HG03108 (cell line): ENCODE results near the gene PDE12.
A peak's percentile ranks its signal among the peaks of the same experiment; 100 is the strongest.
"Not testable (repeated sequence)": the region's sequence is repeated elsewhere in the genome, so short reads cannot be mapped to it uniquely, and the experiment has no call there.

Experiments used
- ATAC-seq: cut with Tn5 transposase; IDR thresholded peaks from one replicate; pipeline ENCODE4 v1.9.1; 2021; ENCODE audit warnings: moderate library complexity; ENCODE audit not compliant: unreplicated experiment

Gene PDE12

DNA sequence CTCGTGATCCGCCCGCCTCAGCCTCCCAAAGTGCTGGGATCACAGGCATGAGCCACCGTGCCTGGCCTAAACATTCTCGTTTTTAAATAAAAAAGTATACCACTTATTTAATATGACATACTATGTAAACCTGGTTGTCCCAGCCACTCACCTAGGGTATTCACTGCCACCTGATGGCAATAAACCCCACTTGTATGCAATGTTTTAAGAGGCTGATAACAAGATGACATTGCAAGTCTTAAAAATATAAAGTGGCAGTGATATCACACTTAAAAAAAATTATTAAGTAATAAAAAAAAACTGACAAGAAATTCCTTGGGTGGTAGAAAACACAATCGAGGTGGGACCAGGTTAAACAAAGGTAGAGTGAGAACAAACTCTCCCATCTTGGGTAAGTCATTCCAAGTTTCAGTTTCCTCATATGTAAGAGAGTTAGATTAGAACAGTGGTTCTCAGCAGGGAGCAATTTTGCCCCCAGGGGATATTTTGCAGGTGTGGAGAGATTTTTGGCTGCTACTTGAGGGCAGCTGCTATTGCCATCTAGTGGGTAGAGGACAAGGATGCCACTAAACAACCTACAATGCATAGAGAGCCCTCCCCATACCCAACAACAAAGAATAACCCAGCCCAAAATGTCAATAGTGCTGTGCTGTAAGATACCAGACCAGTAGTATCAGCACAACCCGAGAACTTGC, 26.5 kb downstream of the PDE12 start:
- no peak for ATAC-seq

DNA sequence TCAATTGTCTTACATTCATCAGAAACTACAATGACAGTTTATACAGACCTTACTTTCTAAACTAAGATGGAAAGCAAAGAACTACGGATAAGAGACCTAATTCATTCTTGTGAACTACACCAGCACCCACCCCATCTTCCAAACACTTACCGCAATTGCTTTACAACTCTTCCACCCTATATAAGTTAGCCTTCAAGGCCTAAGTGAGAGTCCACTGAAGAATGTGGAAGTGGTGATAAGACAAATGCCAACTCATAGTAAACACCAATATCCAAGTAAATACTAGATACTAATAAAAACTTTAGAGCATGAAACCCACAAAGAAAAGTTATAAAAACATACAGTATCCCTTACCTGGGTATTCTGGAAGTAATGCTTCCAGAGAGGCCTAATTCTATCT, 27.5 kb downstream of the PDE12 start:
- ATAC-seq = no peak

DNA sequence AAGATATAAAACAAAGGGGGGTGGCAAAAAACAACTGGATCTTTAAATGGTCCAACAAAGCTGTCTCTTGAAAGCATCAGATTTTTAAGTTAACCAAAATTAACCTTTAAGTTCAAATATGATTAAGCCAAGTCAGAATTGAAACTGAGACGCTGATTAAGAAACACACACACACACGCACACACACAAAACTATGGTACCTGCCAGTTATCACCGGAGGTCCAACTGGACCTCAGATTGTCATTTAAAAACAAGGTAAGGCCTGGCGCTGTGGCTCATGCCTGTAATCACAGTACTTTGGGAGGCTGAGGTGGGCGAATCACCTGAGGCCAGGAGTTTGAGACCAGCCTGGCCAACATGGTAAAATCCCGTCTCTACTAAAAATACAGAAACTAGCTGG, 30.7 kb downstream of the PDE12 start:
- ATAC-seq = no peak

DNA sequence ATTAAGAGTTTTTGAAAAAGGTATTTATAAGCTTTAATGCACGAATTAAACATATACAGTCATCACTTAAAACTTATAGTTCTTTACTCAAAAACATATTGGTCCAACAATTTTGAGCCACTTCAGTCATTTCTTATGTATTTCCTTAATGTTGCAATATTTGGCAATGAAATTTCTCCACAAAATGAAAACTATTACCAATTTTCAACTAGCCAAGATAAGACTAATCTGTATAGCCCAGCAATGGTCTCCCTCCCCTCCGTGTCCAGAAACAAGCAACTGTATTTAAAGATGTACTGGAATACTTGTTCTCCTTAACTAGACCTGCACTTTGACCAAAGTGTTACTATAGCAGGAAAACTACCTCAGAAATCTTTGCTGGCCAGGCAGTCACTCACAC, 31.8 kb downstream of the PDE12 start:
- ATAC-seq = no peak

DNA sequence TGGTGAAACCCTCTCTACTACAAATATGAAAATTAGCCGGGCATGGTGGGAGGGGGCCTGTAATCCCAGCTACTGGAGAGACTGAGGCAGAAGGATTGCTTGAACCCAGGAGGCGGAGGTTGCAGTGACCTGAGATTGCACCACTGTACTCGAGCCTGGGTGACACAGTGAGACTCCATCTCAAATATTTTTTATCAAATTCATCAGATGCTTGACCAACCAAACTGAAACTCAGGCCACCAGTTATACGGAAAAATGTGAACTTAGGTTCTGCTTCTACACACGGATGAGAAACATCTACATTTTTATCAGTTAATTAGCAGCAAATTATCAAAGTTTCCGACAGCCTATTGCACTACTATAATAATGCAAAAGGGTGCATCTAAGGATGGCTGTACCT, 36.2 kb downstream of the PDE12 start:
- no peak for ATAC-seq

DNA sequence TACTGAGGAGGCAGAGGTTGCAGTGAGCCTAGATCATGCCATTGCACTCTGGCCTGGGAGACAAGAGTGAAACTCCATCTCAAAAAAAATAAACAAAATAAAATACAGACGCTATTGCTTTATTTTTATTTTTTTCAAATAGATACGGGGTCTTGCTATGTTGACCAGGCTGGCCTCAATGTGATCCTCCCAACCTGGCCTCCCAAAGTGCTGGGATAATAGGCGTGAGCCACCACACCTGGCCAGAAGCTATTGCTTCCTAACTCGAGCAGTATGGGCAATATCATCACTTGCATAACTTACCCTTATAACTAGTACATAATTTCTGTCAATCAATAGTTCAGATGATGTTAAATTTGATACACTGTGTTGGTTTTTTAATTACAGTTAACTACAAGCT, 38.1 kb downstream of the PDE12 start:
- no peak for ATAC-seq

DNA sequence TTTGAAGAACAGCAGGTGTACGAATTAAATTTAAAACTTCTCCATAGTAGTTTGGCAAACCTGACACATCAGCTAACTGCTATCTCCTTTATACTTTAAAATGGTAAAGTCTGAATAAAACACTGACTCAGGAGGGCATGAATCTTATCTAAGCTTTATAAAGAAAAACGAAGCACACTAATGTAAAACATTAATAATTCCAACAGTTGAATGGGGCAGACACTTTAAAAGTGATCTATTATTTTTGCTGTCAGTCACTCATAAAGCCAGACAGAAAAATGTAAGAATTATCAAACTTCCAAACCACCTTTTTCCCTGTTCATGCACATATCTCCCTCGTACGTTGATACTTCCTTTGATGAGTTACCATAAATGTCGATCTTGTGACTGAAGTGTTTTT, 38.5 kb downstream of the PDE12 start:
- no peak for ATAC-seq

DNA sequence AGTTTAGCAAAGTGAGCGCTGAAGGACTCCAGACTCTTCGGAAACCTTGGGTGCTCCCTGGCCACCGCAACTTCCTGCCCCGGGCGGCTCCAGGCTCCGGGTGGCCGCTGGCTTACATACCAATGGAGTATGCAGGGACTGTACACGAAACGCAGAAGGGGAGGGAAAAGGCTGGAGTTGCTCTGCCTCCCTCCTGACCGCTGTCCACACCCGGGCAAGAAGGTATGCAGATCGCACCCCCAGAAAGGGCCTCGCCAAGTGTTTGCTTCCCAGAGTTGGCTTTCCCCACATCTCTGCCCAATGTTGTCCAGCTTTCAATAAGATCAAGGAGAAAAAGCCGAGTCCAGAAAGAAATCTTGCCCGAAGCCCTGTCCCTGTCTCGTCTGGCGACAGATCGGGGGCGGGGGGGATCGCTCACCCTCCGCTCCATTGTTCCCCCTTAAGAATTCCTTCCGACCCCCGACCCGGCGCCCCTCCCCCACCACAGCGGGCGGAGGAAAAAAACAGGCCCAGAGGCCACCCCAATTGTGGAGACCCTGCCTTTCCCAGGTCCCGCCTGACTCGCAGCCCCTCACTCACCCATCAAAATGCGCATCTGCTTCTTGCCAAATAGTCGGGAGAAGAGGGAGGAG, 40.5 kb downstream of the PDE12 start:
- ATAC-seq = no peak

DNA sequence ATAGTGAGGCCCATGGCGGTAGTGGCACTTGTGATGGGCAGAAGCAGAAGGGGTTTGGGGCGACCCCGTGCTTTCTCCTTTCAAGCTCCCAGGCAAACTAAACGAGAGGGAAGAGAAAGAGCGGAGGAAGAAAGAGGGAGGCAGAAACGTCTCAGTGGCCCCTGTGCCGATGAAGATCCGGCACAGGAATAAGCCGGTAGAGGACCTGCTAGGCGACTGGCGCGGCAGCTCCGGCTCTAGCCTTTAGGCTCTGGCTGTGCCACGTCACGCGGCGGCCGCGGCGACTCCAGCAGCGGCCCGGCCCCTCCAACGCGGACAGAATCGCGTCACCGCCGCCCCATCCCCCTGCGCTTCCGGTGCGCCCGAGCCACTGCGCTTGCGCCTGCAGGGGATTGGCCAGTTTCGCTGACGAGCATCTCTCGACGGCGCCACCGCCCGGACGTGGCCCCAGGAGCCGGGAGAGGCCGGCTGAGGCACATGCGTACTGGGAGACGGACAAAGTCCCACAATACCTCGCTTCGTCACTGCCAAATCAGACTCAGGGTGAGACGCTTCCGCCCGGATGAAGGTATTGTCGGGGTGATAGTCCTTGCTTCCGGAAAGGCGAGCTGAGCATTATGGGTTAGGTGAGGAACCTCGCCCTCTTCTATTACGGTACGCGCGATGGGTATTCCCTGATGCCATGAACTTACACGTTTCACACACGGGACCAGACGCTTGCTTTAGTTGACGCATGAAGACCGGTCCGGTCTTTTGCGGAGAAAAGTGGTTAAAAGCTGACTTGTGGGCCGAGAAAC, 41.3 kb downstream of the PDE12 start, which contains the start of gene ARF4:
Gene ARF4, minus strand, starts transcription at position 218 of the 797 bp plus-strand sequence. Its CDS starts 204 bp downstream, at position 14.
- peak; percentile 93 for ATAC-seq

DNA sequence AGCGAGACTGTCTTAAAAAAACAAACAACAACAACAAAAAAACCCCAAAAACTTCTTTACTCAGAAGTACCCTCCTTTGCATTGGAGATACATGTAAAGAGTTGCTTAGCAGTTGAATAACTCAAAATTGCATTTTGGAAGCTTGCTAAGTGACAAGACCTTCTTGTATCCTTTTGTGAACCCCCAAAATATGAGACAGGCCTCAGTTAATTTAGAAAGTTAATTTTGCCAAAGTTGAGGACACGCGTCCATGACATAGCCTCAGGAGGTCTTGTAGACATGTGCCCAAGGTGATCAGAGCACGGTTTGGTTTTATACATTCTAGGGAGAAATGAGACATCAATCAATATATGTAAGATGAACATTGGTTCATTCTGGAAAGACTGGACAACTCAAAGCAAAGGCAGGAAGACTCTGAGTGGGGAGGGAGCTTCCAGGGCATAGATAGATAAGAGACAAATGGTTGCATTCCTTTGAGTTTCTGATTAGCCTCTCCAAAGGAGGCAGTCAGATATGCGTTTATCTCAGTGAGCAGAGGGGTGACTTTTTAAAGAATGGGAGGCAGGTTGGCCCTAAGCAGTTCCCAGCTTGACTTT, 42.8 kb downstream of the PDE12 start:
- no peak for ATAC-seq

DNA sequence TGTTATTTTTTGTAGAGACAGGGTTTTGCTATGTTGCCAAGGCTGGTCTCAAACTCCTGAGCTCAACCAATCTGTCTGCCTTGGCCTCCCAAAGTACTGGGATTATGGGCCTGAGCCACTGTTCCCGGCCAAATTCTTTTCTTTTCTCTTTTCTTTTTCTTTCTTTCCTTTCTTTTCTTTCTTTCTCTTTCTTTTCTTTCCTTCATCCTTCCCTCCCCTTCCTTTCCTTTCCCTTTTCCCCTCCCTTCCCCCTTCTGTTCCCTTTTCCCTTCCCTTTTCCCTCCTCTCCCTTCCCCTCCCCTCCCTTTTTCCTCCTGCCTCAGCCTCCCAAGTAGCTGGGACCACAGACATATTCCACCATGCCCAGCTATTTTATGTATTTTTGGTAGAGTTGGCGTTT, 44.1 kb downstream of the PDE12 start:
- no peak for ATAC-seq

DNA sequence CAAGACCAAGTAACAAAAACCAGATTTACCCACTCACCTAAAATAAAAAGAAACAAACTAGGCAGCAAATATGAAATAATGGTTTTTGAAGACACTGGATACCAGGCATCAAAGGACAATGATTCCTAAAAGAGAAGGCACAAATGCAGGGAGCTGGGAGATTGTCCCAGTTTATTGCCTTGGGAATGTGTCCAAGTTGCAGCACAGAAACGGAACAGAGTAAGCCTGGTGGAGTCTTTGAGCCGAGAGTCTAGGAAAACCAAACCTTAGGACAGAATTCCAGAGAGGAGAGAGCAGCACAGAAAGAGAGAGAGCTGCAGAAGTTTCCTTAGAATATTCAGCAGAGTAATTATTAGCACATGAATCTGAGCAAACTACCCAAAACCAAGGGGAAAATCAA, 48.9 kb downstream of the PDE12 start:
- ATAC-seq = no peak

DNA sequence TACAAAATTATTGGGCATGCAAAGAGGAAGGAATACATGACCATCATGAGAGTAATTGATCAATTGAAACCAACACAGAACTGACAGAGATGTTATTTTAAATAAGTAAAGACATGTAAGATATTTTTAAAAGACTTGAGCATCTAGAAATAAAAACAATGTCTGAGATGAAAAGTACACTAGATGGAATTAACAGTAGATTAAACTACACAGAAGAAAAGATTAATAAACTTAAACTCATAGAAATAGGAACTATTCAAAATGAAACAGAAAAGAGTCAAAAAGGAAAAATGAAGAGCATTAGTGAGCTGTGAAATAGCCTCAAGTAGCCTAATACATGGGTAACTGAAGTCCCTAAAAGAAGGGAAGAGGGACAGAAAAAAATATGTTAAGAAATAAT, 49.6 kb downstream of the PDE12 start:
- ATAC-seq = no peak

DNA sequence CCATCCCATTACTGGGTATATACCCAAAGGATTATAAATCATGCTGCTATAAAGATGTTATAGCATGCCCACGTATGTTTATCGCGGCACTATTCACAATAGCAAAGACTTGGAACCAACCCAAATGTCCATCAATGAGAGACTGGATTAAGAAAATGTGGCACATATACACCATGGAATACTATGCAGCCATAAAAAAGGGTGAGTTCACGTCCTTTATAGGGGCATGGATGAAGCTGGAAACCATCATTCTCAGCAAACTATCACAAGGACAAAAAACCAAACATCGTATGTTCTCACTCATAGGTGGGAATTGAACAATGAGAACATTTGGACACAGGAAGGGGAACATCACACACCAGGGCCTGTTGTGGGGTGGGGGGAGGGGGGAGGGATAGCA, 55.8 kb downstream of the PDE12 start:
- ATAC-seq = not testable (repeated sequence)

DNA sequence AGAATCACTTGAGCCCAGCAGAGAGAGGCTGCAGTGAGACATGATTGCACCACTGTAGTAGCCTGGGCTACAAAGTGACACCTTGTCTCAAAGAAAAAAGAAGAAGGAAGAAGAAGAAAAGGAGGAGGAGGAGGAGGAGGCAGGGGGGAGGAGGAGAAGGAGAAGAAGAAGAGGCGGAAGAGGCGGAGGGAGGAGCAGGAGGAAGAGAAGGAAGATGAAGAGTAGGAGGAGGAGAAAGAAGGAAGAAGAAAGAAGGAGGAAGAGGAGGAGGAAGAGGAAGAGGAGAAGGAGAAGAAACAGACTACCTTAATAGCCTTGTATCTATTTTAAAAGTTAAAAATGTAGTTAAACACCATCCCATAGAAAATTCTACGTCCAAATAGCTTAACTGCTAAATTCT, 60.2 kb downstream of the PDE12 start:
- ATAC-seq = no peak
